Thyroid gland (tissue), 4 donors: ENCODE results near the gene SYT12. TPM values are rescaled to one million over a fixed set of nuclear protein-coding genes. Genes with fewer than 3 reads are reported as not detected.

ENCODE experiments used
- DNase-seq, 2 donors: peaks; one replicate each; pipeline ENCODE4 v3.0.0-alpha.2; 2019
- H3K27ac ChIP-seq, 3 donors: fragments of 200-600 bp; sonication (generic); 1 replicate in 2 of 3; 2 replicates in 1 of 3; pipeline ENCODE4 v1.5.1; 2016 to 2019; ENCODE audit warnings: mild to moderate bottlenecking in 1 of 3, moderate library complexity in 1 of 3
- H3K27me3 ChIP-seq: fragments of 200-600 bp; sonication (generic); one replicate; pipeline ENCODE4 v1.5.1; 2019
- H3K36me3 ChIP-seq, 2 donors: fragments of 200-600 bp; sonication (generic); one replicate each; pipeline ENCODE4 v1.5.1; 2016 to 2019
- H3K4me1 ChIP-seq, 2 donors: fragments of 200-600 bp; sonication (generic); one replicate each; pipeline ENCODE4 v1.5.1; 2017 to 2019
- H3K4me3 ChIP-seq, 3 donors: fragments of 200-600 bp; sonication (generic); replicated peaks in 1 of 3; 1 replicate in 2 of 3; 2 replicates in 1 of 3; pipeline ENCODE4 v1.5.1; 2016; ENCODE audit warnings: mild to moderate bottlenecking in 1 of 3
- H3K9me3 ChIP-seq: fragments of 200-600 bp; sonication (generic); one replicate; pipeline ENCODE4 v1.5.1; 2017
- POLR2A ChIP-seq, 2 donors: fragments of 450-650 bp; IDR thresholded peaks; one replicate each; pipeline ENCODE4 v1.6.1; 2017; ENCODE audit warnings: antibody characterized with exemption in 2 of 2, mild to moderate bottlenecking in 2 of 2, moderate library complexity in 1 of 2
- WGBS, 2 donors: methylation state at CpG; one replicate each; pipeline ENCODE4 v1.1.5; 2017; 5-methylcytosine and 5-hydroxymethylcytosine counted together
- intact Hi-C: fragments of 100-400 bp; cut with DNase I; formaldehyde crosslinking; loops from one replicate; pipeline ENCODE4 v1.15.1; 2023
- total RNA-seq, 4 donors: library from RNA; depleted of rRNA; stranded (reverse); fragments of >200 nt; gene quantifications; one replicate each; pipeline ENCODE4 v1.2.3, GENCODE V29; 2016
- TF ChIP-seq, protein P1 (sequence below), 6 experiments: fragments of 200-600 bp in 3 of 6; fragments of 450-650 bp in 3 of 6; sonication (generic) in 3 of 6; IDR thresholded peaks; one replicate each; pipeline ENCODE4 v1.5.1; 2016 to 2019; ENCODE audit warnings: antibody characterized with exemption in 6 of 6, mild to moderate bottlenecking in 2 of 6, inconsistent platforms in 1 of 6, moderate library complexity in 1 of 6

SYT12 gene
- total RNA-seq, 4 donors from 2014 or later = 0.13 to 0.44 (median 0.22) TPM; not detected in 1

DNA sequence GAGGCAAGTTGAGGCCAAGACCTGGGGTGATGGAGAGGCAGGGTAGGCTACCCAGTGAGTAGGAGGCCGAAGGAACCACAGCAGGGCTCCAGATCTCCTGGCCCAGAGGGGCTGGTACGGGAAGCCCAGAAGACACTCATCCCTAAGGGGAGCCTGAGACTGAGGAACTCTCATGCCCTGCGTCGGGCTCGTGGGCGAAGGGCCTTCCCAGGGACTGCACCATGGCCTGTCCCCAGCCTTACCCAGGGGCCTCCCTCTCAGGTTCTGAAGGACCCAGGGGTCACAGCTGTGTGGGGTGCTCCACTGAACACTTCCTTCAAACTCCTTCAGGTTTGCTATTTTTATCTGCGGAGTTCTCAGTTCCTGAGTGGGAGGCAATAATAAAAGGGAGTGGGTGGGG, 15.8 kb upstream of the SYT12 start:
- H3K27me3 ChIP-seq = no peaks in the 10 kb centered on the region
- intact Hi-C loops = no loop called here
- no peak overlapping the region for H3K4me3 ChIP-seq
- WGBS, 2 donors = 88 to 96% methylated on average over 7 of the region's 7 CpGs
- peaks cover 0 to 2% of the 10 kb centered on the region in 2 donors for H3K4me1 ChIP-seq
- H3K27ac ChIP-seq = no peak overlapping the region
- TF ChIP-seq, protein P1, sequence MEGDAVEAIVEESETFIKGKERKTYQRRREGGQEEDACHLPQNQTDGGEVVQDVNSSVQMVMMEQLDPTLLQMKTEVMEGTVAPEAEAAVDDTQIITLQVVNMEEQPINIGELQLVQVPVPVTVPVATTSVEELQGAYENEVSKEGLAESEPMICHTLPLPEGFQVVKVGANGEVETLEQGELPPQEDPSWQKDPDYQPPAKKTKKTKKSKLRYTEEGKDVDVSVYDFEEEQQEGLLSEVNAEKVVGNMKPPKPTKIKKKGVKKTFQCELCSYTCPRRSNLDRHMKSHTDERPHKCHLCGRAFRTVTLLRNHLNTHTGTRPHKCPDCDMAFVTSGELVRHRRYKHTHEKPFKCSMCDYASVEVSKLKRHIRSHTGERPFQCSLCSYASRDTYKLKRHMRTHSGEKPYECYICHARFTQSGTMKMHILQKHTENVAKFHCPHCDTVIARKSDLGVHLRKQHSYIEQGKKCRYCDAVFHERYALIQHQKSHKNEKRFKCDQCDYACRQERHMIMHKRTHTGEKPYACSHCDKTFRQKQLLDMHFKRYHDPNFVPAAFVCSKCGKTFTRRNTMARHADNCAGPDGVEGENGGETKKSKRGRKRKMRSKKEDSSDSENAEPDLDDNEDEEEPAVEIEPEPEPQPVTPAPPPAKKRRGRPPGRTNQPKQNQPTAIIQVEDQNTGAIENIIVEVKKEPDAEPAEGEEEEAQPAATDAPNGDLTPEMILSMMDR (IDR thresholded peaks at IDR 0.05) = no peak
- TF ChIP-seq POLR2A (IDR thresholded peaks at IDR 0.05) = no peak
- DNase-seq = no peak
- H3K9me3 ChIP-seq = no peaks in the 10 kb centered on the region
- H3K36me3 ChIP-seq = no peaks in the 10 kb centered on the region

DNA sequence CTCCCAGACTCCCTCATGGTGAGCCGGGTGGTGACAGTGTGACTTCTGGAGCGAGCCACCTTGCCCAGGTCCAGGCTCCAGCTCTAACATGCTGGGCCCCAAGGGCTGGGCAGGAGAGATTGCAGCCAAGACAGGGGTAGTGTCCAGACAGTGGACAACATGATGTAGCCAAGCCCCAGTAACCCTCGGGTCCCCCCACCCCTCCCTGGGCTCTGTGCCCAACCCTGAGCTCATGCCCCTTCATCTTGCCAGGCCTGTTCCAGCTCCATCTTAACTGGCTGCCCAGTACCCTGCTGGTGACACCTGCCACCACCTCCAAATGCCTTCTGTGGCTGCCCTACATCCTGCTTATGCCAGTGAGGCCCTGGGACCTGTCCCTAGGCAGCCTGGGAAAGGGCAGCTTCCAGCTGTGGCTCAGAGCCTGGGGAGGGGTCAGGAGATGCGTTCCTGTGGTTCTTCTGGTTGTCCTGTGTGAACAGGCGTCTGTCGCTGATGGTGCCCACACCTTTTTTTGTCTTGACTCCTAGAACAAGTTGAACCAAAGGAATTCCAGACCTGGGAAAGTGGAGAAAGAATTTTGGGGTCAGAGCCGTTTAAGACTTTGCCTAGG, 12.5 kb upstream of the SYT12 start:
- Histone ChIP-seq H3K9me3 (no peaks in the 10 kb centered on the region), H3K4me3 (no peak overlapping the region), H3K4me1 (no peaks in the 10 kb centered on the region), H3K27me3 (no peaks in the 10 kb centered on the region), H3K27ac (no peak overlapping the region), H3K36me3 (no peaks in the 10 kb centered on the region)
- WGBS, 2 donors = 82 to 90% methylated on average over 6 to 7 of the region's 7 CpGs
- TF ChIP-seq, protein P1 (IDR thresholded peaks at IDR 0.05) = no peak
- TF ChIP-seq POLR2A (IDR thresholded peaks at IDR 0.05) = no peak
- intact Hi-C loops = no loop called here
- no peak for DNase-seq

DNA sequence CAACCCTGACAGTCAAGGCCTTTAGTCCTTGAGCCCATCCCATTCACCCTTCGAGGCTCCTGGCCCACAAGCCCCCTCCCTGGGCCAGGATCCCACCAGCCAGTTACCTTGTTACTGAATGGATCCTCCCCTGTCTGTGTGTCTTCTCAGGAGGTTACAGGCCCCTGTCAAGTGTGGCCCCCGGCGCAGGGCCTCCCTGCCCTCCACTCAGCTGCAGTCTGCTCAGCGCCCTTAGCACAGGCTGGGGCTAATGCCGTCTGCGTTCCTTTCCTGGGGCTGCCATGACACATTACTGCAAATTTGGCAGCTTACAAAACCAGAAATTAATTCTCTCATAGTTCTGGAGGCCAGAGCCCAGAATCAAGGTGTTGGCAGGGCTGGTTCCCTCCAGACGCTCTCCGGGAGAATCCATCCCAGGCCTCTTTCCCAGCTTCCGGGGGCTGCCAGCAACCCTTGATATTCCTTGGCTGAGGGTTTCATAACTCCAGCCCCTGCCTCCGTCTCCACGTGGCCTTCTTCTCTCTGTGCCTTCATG, 9.4 kb upstream of the SYT12 start:
- Histone ChIP-seq H3K27ac (no peak overlapping the region), H3K9me3 (no peaks in the 10 kb centered on the region), H3K4me1 (no peaks in the 10 kb centered on the region), H3K4me3 (no peak overlapping the region), H3K27me3 (no peaks in the 10 kb centered on the region), H3K36me3 (no peaks in the 10 kb centered on the region)
- no peak for DNase-seq
- intact Hi-C loops = no loop called here
- WGBS, 2 donors = 81 to 84% methylated on average over 6 to 11 of the region's 11 CpGs
- no peak for TF ChIP-seq POLR2A (IDR thresholded peaks at IDR 0.05)
- TF ChIP-seq, protein P1 (IDR thresholded peaks at IDR 0.05) = no peak

DNA sequence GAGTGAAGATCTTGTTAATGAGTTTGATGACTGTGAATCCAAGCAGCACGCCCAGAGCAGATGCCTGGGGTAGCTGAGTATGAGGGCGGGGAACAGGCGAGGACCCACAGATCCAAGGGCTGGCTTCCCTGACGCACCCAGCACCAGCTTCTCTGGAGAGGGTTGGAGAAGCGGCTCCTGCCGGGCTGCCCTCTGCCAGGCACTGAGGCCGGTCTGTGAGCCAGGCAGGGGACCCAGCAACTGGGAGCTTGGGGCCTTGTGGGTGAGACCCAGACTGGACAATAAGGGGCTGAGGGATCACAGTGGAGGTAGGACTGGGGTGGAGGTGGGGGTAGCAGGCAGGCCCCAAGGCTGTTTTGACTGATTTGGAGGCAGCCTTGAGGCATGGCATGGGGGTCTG, 8.6 kb upstream of the SYT12 start:
- Histone ChIP-seq H3K4me1 (no peaks in the 10 kb centered on the region), H3K4me3 (no peak overlapping the region), H3K9me3 (no peaks in the 10 kb centered on the region), H3K27me3 (no peaks in the 10 kb centered on the region), H3K36me3 (no peaks in the 10 kb centered on the region), H3K27ac (no peak overlapping the region)
- TF ChIP-seq, protein P1 (IDR thresholded peaks at IDR 0.05) = no peak
- no peak for TF ChIP-seq POLR2A (IDR thresholded peaks at IDR 0.05)
- no peak for DNase-seq
- intact Hi-C loops = no loop called here
- 93 to 94% methylated on average over 3 to 5 of the region's 7 CpGs for WGBS, 2 donors

DNA sequence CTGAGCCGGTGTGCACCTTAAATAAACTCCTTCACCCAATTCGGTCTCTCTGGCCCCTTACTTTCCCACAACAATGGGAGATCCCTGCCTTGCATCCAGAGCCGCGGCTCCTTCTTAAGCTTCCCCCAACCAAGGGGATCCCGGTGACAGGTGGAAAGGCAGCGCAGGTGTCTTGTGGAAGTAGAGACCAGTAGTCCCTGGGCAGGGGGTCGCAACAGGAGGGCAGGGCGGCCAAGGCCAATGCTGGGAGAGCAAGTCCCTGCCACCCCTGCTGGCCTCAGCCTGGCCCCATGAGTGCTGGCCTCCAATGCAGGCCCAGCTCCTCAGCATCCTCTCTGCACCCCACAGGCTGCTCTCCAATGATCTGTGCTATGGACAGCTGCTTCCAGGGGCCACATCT, 7.9 kb upstream of the SYT12 start:
- DNase-seq = no peak
- Histone ChIP-seq H3K27ac (no peak overlapping the region), H3K9me3 (no peaks in the 10 kb centered on the region), H3K27me3 (no peaks in the 10 kb centered on the region), H3K4me1 (no peaks in the 10 kb centered on the region), H3K36me3 (no peaks in the 10 kb centered on the region), H3K4me3 (no peak overlapping the region)
- intact Hi-C loops = no loop called here
- TF ChIP-seq POLR2A (IDR thresholded peaks at IDR 0.05) = no peak
- TF ChIP-seq, protein P1 (IDR thresholded peaks at IDR 0.05) = no peak
- 69 to 78% methylated on average over 8 of the region's 8 CpGs for WGBS, 2 donors
